ENCODE results near the gene IFNGR1.
A peak's percentile ranks its signal among the peaks of the same experiment; 100 is the strongest.
"Not testable (repeated sequence)": the region's sequence is repeated elsewhere in the genome, so short reads cannot be mapped to it uniquely, and the experiment has no call there.

The IFNGR1 gene

DNA sequence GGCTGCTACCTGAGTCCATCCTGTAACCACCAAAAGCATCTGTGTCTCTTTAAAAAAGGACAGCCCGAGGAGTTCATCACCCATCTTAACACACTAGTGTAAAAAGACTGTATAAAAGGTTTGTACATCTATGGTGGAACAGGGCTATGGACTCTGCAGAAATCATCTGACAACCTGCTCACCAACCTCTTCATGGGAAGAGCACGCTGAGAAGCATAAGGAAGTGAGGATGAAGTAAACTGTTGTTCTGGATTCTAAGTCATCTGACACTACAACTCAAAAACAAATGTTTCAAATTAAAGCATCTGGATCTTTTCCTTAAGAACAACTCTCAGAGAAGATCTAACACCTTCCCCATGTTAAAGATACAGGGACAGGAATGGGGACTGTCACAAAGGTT is 5.4 kb downstream of the IFNGR1 start:
- DNase-seq (ENCODE audit: low spot score): no peak
- FAIRE-seq: no peak

DNA sequence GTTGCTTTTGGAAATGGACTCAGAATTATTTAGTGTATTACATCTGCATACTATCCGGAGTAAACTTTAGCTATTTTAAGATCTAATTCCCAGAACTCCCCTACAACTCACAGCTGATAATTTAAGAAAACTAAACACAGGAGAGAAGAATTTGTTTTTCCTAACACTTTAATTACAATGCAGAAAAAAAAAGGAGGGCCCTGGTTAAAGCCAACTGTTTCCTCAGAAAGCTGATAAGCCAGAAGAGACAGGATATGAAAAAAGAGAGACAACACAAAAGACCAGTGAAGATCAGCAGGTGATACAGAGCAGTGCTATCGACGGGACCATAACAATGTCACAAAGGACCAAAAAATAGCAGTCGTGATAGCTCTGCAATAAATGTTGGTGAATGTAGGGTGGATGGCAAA is 5.8 kb downstream of the IFNGR1 start:
- FAIRE-seq (no peak), DNase-seq (ENCODE audit: low spot score) (no peak)

- FAIRE-seq (no peak), DNase-seq (ENCODE audit: low spot score) (no peak)
These were observed 7.3 kb downstream of the IFNGR1 start for GRCh38 chr6:137211910-137212309.

DNA sequence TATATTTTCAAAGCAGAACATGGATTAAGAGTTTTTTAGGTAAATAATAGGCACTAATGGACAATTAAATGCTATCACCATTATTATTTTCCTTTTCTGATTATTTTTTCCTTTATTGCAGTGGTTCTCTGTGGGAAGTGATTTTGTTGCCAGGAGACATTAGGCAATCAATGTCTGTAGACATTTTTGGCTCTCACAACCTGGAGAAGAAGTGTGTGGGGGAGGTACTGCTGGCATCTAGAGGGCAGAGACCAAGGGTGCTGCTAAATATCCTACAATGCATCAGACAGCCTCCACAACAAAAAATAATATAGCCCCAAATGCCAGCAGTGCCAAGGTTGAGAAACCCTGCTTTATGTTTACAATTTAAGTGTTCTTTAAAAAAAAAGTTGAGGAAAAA is 8.3 kb downstream of the IFNGR1 start:
- FAIRE-seq (no peak), DNase-seq (ENCODE audit: low spot score) (no peak)

DNA sequence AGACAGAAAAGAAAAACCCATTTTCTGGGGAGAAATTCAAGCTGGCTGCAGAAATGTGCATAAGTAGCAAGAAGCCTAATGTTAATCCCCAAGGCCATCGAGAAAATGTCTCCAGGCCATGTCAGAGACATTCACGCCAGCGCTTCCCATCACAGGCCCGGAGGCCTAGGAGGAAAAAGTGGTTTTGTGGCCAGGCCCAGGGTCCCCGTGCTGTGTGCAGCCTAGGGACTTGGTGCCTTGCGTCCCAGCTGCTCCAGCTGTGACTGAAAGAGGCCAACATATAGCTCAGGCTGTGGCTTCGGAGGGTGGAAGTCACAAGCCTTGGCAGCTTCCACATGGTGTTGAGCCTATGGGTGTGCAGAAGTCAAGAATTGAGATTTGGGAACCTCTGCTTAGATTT is 10.9 kb downstream of the IFNGR1 start:
- FAIRE-seq (no peak), DNase-seq (ENCODE audit: low spot score) (no peak)

- not testable (repeated sequence) for DNase-seq (ENCODE audit: low spot score)
These were observed 11.7 kb downstream of the IFNGR1 start for GRCh38 chr6:137207457-137207856.

GRCh38 chr6:137206577-137206976 is 12.6 kb downstream of the IFNGR1 start:
- FAIRE-seq: no peak

More at GRCh38 chr6:137207457-137207856, 11.7 kb downstream of the IFNGR1 start:
- not testable (repeated sequence) for FAIRE-seq

GRCh38 chr6:137203256-137203655 is 15.9 kb downstream of the IFNGR1 start:
- DNase-seq (ENCODE audit: low spot score): no peak
- no peak for FAIRE-seq

More at GRCh38 chr6:137206577-137206976, 12.6 kb downstream of the IFNGR1 start:
- DNase-seq (ENCODE audit: low spot score): no peak

DNA sequence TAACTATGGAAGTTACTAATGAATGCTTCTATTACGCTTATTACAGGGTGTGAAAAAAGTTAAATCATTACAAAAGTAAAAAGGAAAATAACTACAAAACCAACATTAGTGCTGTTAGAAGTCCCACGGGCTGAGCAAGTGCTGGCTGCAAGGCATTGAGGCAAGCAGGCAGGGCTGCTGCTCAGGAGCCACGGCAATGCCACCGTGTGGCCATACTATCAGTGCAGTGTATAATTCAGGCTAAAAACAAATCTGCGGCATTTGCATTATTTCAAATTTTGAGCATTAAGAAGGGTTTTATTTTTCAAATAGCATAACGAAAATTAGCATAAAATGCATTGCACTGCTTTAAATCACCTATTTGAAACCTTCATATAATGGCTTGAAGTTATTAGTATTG is 17.1 kb downstream of the IFNGR1 start:
- FAIRE-seq (no peak), DNase-seq (ENCODE audit: low spot score) (no peak)

DNA sequence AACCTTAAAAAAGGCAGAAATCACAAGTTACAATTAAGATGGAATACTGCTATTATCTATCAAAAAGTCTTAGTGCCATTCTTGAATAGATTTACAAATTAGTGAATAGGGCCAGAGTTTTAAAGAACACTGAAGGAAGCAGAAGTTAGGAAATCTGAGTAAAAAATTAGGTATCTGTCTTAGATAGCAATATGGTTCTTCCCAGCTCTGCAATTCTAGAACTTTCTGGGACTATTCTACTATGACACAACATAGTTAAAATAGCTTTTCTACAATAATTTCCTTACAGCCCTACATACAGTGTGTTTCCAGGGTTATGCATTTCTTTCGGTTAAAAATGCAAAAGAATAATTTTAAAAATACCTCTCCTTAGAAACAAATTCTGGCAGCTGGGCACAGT is 18.2 kb downstream of the IFNGR1 start:
- FAIRE-seq: no peak
- DNase-seq (ENCODE audit: low spot score): no peak

DNA sequence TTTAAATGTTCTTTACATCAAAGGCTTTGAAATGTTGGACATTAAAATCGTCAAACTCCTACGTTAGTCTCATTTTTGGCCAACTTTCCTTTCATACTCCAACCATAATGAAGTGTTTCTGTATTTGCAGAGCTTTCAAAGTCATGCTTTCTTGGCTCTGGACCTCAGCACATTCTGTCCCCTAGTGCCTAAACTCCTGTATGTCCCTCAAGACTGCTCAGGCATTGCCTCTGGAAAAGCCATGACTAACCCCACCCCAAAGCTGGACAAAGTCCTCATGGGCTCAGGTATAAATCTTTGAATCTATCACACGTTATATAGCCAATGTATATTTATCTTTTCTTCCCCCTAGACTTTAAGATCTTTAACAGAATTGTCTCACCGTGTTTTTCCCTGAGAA is 18.9 kb downstream of the IFNGR1 start:
- FAIRE-seq (no peak), DNase-seq (ENCODE audit: low spot score) (no peak)

- DNase-seq (ENCODE audit: low spot score) (no peak), FAIRE-seq (no peak)
These were observed 21.2 kb downstream of the IFNGR1 start for GRCh38 chr6:137197684-137198645.

DNA sequence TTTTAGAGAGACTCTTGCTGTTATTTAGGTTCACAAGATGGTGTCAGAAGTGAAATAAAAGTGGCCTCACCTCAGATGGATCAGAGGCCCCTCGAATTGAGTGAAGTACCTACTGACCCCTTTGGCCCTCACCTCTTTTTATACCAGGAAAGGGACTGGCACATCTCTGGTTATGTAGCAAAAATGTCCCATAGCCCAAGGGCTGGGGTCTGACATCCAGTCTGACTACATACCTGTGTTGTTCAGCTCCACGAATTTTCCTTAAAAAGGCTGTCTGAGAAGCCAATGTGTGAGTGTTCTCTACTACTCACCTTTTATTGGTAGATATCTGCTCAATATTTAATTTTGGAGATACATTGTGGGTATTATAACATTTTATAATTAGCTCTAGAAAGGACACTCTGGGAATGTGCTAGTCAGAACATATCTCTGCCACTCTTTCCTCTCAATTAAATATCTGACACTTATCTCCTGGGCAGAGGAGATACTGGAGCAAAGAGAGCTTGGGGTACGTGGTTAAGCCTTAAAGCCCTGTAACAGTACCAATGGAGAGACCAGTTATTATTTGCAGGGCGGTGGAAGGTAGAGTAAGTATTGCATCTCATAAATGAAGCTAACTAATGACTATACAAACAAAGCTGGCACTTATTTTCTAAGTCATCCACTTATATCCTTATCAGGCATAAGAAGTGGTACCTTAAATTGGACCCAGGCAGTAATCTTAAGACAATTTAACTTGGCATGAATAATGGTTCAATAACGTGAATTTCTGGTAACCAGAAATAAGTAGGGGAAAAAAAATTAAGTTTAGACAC is 25.7 kb downstream of the IFNGR1 start:
- DNase-seq (ENCODE audit: low spot score) (no peak), FAIRE-seq (no peak)

- no peak for DNase-seq (ENCODE audit: low spot score)
- no peak for FAIRE-seq
These were observed 26.4 kb downstream of the IFNGR1 start for GRCh38 chr6:137192821-137193220.

GRCh38 chr6:137191670-137192069 is 27.5 kb downstream of the IFNGR1 start:
- DNase-seq (ENCODE audit: low spot score) (no peak), FAIRE-seq (no peak)

GRCh38 chr6:137191236-137191635 is 27.9 kb downstream of the IFNGR1 start:
- no peak for DNase-seq (ENCODE audit: low spot score)
- FAIRE-seq: no peak

DNA sequence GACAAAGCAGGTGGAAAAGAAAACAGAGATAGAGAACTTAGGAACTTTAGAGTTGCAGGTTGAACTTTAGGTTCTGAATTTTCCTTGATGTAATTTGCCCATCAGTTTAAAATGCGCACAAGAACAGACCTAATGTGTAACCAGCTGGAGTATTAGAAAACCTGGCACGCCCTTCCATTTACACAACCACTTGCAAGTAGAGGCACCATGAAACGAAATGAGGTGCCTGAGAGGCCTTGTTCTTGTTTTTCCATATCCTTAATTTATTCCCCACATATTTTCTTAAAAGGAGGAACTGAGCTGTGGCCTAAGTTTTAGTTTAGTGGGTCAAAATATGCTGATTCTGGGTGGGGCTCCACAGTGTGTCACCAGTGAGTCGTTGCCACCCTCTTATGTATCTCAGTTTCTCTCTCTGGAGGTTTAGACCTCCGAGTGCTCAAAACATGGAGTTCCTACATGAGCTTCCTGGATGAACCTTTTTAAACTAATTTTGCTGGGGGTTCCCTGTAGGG is 28.5 kb downstream of the IFNGR1 start:
- DNase-seq (ENCODE audit: low spot score) (no peak), FAIRE-seq (no peak)

- DNase-seq (ENCODE audit: low spot score): peak; percentile 15
- FAIRE-seq: no peak
These were observed 30.3 kb downstream of the IFNGR1 start for GRCh38 chr6:137188855-137189254.

GRCh38 chr6:137185290-137185689 is 33.9 kb downstream of the IFNGR1 start:
- FAIRE-seq (no peak), DNase-seq (ENCODE audit: low spot score) (no peak)

DNA sequence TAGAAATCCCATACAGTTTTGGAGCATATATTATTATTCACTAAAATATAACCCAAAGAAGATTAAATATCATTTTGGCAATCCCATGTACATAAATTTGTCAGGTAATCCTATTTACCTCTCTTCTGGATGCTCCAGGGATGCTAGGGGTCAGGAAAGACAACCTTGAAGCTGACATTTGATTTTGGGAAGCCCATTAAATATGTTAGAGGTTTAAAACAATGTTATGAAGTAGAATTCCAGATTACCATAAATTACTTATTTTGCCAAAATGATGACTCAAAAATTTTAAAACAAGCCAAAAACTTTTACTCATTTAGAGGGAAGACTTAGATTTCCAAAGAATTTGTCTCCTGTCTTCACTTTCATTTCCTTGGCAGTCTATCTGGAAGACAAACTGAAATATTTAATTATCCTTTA is 36.5 kb downstream of the IFNGR1 start:
- no peak for DNase-seq (ENCODE audit: low spot score)
- FAIRE-seq: no peak

- FAIRE-seq (no peak), DNase-seq (ENCODE audit: low spot score) (no peak)
These were observed 37.1 kb downstream of the IFNGR1 start for GRCh38 chr6:137181891-137182653.
